Nephron (organoid): ENCODE data around the gene TGM2.

ENCODE experiments used
- H3K27ac Mint-ChIP-seq, 3 experiments: 2 replicates each; pipeline ENCODE4 v1.8.0; 2020; ENCODE audit warnings: mixed read lengths in 3 of 3, mild to moderate bottlenecking in 2 of 3, moderate library complexity in 1 of 3
- H3K27me3 Mint-ChIP-seq: 2 replicates; pipeline ENCODE4 v1.8.0; 2021; ENCODE audit warnings: low read depth, mild to moderate bottlenecking, moderate library complexity, mixed read lengths
- H3K36me3 Mint-ChIP-seq: 2 replicates; pipeline ENCODE4 v1.8.0; 2020; ENCODE audit warnings: low read depth, mixed read lengths
- H3K4me1 Mint-ChIP-seq: 2 replicates; pipeline ENCODE4 v1.8.0; 2020; ENCODE audit warnings: mixed read lengths
- H3K4me3 Mint-ChIP-seq, 3 experiments: 2 replicates each; pipeline ENCODE4 v1.8.0; 2020; ENCODE audit warnings: mild to moderate bottlenecking in 3 of 3, mixed read lengths in 3 of 3, moderate library complexity in 2 of 3
- H3K9me3 Mint-ChIP-seq: 2 replicates; pipeline ENCODE4 v1.8.0; 2020; ENCODE audit warnings: mixed read lengths
- TF ChIP-seq, protein P1 (sequence below), 3 experiments: fragments of 200-600 bp; sonication (generic); IDR thresholded peaks; one replicate each; pipeline ENCODE4 v1.5.0; 2021; ENCODE audit warnings: antibody characterized with exemption in 3 of 3; ENCODE audit not compliant: unreplicated experiment in 3 of 3

The TGM2 gene

DNA sequence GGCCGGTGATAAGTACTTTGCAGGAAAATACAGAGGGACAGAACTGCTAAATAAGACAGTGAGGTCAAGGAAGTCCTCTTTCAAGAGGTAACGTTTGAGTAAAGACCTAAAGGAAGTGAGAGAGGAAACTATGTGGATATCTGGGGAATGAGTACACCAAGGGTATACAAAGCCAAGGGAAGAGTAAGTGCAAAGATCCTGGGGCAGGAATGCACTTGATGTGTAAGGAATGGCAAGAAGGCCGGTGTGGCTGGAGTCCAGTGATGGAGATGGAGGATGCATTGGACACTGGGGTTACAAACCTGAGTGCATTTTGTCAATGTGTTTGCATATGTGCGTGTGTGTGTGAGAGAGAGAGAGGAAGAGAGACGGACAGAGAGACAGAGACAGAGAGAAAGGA lies 32.1 kb upstream of the TGM2 start:
- no peak overlapping the region for H3K4me3 Mint-ChIP-seq
- peaks cover 21% of the 10 kb centered on the region for H3K4me1 Mint-ChIP-seq
- peaks cover 12% of the 10 kb centered on the region for H3K27me3 Mint-ChIP-seq
- TF ChIP-seq, protein P1, sequence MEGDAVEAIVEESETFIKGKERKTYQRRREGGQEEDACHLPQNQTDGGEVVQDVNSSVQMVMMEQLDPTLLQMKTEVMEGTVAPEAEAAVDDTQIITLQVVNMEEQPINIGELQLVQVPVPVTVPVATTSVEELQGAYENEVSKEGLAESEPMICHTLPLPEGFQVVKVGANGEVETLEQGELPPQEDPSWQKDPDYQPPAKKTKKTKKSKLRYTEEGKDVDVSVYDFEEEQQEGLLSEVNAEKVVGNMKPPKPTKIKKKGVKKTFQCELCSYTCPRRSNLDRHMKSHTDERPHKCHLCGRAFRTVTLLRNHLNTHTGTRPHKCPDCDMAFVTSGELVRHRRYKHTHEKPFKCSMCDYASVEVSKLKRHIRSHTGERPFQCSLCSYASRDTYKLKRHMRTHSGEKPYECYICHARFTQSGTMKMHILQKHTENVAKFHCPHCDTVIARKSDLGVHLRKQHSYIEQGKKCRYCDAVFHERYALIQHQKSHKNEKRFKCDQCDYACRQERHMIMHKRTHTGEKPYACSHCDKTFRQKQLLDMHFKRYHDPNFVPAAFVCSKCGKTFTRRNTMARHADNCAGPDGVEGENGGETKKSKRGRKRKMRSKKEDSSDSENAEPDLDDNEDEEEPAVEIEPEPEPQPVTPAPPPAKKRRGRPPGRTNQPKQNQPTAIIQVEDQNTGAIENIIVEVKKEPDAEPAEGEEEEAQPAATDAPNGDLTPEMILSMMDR (IDR thresholded peaks at IDR 0.05; ENCODE audit: unreplicated experiment in 3 of 3): no peak
- no peaks in the 10 kb centered on the region for H3K36me3 Mint-ChIP-seq
- no peaks in the 10 kb centered on the region for H3K9me3 Mint-ChIP-seq
- peak overlapping the region in 1 of 3 experiments; percentile 46 for H3K27ac Mint-ChIP-seq

DNA sequence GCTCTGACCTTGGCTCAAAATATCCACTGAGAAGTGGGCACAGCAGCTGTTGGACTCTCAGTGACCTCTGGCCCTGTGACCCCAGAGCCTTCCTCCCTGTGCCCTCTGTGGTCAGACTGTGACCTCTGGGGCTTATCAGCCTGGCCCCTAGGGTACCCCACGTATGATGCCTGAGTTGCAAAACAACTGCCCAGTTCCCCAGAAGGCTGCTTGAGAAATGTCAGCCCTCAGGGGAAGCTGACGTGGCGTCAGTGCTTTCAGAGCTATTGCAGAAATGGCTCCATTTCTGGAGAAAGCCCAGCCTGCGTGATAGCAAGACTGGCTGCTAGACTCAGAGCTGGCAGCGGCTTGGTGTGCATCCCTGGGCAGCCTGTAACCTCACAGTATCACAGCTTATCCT lies 31.5 kb upstream of the TGM2 start:
- Mint-ChIP-seq H3K4me3 (no peak overlapping the region), H3K36me3 (no peaks in the 10 kb centered on the region), H3K27me3 (peaks cover 12% of the 10 kb centered on the region), H3K4me1 (peaks cover 22% of the 10 kb centered on the region), H3K9me3 (no peaks in the 10 kb centered on the region), H3K27ac (peak overlapping the region in 1 of 3 experiments; percentile 46)
- TF ChIP-seq, protein P1 (IDR thresholded peaks at IDR 0.05; ENCODE audit: unreplicated experiment in 3 of 3): no peak

DNA sequence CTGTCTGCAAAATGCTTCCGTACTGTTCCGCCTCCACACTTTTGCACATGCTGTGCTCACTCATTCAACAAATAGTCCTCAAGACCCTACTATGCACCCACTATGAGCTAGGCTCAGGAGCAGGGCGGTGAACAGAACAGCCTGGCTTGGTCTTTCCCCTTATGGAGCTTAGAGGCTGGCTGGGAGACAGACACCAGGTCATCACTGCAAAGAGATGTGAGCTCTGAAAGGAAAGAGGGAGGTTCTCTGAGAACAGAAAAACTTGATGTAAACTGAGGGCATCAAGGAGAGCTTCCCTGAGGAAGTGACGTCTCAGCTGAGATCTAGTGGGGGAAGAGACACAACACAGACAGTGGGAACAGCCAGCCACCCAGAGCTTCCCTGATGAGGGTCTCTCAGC lies 31.0 kb upstream of the TGM2 start:
- Mint-ChIP-seq H3K36me3 (no peaks in the 10 kb centered on the region), H3K9me3 (no peaks in the 10 kb centered on the region), H3K4me3 (no peak overlapping the region), H3K27me3 (peaks cover 12% of the 10 kb centered on the region), H3K4me1 (peaks cover 27% of the 10 kb centered on the region), H3K27ac (no peak overlapping the region)
- TF ChIP-seq, protein P1 (IDR thresholded peaks at IDR 0.05; ENCODE audit: unreplicated experiment in 3 of 3): no peak

DNA sequence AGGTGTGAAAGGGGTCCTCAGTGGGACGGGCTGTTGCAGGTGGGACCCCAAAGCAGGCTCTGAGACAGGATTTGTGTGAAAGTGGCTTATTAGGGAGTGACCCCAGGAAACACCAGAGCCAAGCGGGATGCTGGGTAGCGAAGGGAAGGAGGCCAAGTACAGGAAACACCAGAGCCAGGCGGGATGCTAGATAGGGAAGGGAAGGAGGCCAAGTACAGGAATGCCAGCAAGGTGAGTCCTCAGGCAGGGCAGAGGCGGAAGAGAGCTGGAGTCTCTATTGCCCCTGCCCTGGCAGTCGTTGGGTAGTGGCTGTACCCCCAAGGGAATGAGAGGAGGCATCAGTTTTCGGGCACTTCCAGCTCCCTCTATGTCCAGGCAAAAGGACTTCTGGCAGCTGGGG lies 30.5 kb upstream of the TGM2 start:
- no peak overlapping the region for H3K4me3 Mint-ChIP-seq

DNA sequence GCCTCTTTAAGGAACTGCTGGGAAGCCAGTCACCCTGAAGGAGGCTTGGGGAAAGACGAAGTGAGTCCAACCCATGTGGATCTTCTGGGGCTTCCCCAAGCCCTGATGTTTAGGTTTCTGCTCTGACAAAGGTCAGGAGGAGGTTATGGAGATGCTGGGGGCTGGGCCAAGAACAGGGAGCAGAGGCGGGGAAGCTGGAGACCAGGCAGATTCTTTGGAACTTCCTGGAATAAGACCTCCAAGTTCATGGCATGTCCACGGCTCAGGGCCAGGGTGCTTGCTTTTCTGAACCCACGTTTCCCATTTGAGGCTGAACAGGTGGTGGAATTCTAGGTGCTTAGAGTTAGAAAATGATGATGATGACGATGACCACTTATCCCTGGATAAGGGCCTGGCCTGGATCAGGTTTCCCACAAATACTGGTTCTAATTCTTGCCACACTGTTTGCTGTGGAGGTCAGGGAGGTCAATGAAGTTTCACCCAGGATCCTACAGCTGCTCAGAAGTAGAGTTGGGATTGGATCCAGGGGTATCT lies 30.0 kb upstream of the TGM2 start:
- H3K36me3 Mint-ChIP-seq: no peaks in the 10 kb centered on the region
- no peak overlapping the region for H3K27ac Mint-ChIP-seq
- peaks cover 12% of the 10 kb centered on the region for H3K27me3 Mint-ChIP-seq
- H3K9me3 Mint-ChIP-seq: no peaks in the 10 kb centered on the region
- peaks cover 27% of the 10 kb centered on the region for H3K4me1 Mint-ChIP-seq
- TF ChIP-seq, protein P1 (IDR thresholded peaks at IDR 0.05; ENCODE audit: unreplicated experiment in 3 of 3): no peak
- no peak overlapping the region for H3K4me3 Mint-ChIP-seq

More for the DNA sequence above, 30.5 kb upstream of the TGM2 start:
- Mint-ChIP-seq H3K9me3 (no peaks in the 10 kb centered on the region), H3K36me3 (no peaks in the 10 kb centered on the region), H3K4me1 (peaks cover 27% of the 10 kb centered on the region), H3K27ac (no peak overlapping the region), H3K27me3 (peaks cover 12% of the 10 kb centered on the region)
- TF ChIP-seq, protein P1 (IDR thresholded peaks at IDR 0.05; ENCODE audit: unreplicated experiment in 3 of 3): no peak

DNA sequence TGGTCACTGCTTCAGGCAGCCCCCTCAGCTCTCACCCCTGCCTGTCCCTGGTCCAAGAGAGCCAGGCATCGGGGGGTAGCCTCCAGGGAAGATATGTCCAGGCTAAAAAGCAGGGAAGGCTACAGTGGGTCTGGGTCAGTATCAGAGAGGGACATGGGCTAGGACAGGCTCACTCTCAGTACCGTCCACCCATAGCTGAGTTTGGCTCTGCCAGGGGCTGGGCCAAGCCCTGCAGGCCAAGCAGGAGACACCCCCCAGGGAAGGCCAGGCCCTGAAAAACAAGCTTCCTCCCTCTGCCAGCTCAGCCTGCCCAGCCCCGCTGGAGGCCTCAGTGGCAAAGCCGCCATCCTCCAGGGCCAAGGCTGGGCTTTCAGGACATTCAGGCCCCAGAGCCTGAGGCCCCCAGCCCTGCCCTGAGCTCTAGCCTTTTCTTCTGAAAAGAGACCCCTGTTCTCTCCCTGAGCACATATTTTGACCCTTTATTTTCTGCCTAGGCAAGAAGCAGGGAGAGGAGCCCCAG lies 28.6 kb upstream of the TGM2 start:
- peaks cover 22% of the 10 kb centered on the region for H3K4me1 Mint-ChIP-seq
- no peak overlapping the region for H3K27ac Mint-ChIP-seq
- H3K27me3 Mint-ChIP-seq: peaks cover 12% of the 10 kb centered on the region
- no peak overlapping the region for H3K4me3 Mint-ChIP-seq
- TF ChIP-seq, protein P1 (IDR thresholded peaks at IDR 0.05; ENCODE audit: unreplicated experiment in 3 of 3): no peak
- H3K9me3 Mint-ChIP-seq: no peaks in the 10 kb centered on the region
- H3K36me3 Mint-ChIP-seq: no peaks in the 10 kb centered on the region
